Activated CD8-positive, alpha-beta memory T cell treated with anti-CD3 and anti-CD28 coated beads for 1 hour (primary cell): ENCODE data around the gene DRAP1.

Experiments
- DNase-seq, 2 donors: peaks; one replicate each; pipeline ENCODE4 v3.0.0-alpha.2; 2020; ENCODE audit warnings: low read depth in 1 of 2; ENCODE audit errors: extremely low read depth in 1 of 2

The DRAP1 gene

DNA sequence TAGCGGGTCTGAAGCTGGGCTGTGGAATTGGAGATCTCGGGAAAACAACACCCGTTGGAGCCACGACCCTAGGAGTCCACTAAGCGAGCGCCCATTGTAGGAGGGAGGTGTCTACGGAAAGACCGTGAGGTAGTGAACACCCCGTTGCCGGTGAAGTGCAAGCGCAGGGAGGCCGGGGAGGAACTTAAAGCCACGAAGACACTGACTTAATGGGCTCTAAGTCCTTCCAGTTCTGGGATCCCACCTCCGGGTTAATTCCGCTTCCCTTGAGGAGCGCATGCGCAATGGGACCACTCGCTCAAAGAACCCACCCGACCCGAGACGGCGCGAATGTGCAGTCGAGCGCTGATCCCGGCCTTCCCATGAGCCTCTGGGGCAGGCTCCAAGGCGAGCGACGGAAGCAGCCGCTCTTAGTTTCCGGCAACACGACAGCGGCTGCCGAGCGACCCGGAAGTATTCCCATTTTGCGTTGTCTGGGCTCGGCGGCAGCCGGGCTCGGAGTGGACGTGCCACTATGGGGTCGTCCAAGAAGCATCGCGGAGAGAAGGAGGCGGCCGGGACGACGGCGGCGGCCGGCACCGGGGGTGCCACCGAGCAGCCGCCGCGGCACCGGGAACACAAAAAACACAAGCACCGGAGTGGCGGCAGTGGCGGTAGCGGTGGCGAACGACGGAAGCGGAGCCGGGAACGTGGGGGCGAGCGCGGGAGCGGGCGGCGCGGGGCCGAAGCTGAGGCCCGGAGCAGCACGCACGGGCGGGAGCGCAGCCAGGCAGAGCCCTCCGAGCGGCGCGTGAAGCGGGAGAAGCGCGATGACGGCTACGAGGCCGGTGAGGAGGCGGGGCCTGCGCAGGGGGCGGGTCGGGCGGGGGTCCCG, 42.3 kb downstream of the DRAP1 start, which contains the start of gene SART1:
SART1 (plus strand) TSS at position 468 of the 874 bp plus-strand sequence; CDS start at position 515, 47 bp downstream.
- DNase-seq, result peak; percentile 90 to 91

DNA sequence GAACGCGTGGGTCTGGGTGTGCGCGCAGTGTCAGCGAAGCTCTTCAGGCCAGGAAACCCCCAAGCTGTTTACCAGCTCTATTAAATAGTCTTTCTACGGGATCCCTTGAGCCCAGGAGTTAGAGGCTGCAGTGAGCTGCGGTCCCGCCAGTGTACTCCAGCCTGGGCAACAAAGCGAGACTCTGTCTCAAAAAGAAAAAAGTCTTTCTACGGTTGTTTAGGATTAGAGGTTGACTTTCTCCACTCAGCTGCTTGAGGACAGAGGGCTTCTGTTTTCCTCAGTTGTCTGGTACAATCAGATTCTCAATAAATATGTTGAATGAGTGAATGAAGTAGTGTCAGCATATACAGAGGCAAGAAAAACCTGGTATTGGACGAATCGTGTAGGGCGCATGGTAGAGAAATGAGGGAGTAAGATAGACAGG, 42.9 kb downstream of the DRAP1 start:
- no peak for DNase-seq

- no peak for DNase-seq
Measured at GRCh38 chr11:65964906-65965305, 45.7 kb downstream of the DRAP1 start.

DNA sequence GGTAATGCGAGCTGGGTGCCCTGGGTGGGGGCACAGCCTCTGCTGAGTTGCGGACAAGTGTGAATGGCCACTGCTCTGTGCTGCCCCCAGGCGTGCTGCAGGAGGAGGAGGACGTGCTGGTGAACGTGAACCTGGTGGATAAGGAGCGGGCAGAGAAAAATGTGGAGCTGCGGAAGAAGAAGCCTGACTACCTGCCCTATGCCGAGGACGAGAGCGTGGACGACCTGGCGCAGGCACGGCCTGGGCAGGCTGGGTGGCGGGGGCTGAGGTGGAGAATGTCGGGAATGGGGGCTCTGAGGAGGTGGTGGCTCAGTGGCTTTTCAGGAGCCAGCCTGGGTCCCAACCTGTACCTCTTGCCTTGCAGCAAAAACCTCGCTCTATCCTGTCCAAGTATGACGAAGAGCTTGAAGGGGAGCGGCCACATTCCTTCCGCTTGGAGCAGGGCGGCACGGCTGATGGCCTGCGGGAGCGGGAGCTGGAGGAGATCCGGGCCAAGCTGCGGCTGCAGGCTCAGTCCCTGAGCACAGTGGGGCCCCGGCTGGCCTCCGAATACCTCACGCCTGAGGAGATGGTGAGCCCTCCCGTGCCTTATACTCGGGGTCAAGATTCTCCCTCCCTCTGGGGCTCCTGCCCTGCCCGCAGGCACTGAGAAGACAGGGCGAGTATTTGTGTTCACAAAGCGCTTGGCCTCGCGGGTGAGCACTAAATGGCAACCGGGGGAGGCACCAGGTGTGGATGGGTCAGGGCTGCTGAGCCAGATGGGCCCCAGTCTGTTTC, 46.9 kb downstream of the DRAP1 start:
- no peak for DNase-seq

DNA sequence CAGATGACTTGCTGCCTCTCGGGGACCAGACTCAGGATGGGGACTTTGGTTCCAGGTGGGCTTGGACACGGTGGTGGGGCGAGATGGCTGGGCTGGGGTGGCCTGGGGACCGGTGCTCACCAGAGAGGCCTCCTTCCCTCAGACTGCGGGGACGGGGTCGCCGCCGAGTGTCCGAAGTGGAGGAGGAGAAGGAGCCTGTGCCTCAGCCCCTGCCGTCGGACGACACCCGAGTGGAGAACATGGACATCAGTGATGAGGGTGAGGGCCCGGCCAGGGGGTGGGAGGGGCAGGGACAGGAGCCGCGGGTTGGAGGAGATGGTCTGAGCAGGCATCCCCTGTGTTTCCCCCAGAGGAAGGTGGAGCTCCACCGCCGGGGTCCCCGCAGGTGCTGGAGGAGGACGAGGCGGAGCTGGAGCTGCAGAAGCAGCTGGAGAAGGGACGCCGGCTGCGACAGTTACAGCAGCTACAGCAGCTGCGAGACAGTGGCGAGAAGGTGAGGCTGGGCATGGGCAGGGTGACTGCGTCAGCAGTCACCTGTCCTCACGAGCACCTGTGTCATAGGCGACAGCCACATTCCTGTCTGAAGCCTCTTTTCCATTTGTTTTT, 48.2 kb downstream of the DRAP1 start:
- no peak for DNase-seq

GRCh38 chr11:65968600-65969482, 49.6 kb downstream of the DRAP1 start:
- DNase-seq, result no peak
